ENCODE data around the gene DNAJC17.

The DNAJC17 gene

DNA sequence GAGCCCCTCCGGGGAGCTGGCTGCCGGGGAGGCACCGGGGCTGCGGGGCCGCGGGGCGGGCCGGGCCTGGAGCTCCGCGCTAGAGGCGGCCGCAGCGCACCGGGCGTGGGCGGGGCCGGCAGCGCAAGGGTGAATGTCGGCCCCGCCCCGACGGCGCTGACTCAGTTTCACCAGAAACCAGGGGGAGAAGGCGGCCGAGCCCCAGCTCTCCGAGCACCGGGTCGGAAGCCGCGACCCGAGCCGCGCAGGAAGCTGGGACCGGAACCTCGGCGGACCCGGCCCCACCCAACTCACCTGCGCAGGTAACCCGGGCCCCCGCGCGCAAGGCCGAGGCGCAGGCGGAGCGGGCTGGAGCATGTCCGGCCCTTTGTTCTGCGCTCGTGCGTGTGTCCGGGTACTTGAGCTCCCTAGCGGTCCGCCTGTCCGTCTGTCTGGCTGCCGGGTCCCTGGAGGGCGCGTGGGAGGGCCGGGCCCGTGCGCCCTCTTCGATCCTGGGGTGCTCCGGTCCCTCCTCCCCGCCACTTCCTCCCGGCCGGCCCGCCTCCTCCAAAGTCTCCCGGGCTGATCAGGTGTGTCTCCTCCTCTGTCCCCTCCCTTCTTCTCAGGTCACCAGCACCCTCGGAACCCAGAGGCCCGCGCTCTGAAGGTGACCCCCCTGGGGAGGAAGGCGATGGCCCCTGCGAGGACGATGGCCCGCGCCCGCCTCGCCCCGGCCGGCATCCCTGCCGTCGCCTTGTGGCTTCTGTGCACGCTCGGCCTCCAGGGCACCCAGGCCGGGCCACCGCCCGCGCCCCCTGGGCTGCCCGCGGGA, 36.8 kb upstream of the DNAJC17 start, which contains the start of gene SPINT1:
SPINT1 (plus strand) TSS at position 164 of the 811 bp plus-strand sequence; CDS start at position 671, 507 bp downstream.
- in situ Hi-C loops (cut with MboI; ENCODE audit: low pct_unique_long_range_greater_than_20kb, low sequenced_read_pairs, unreplicated experiment) = no loop called here
- DNase-seq (ENCODE audit: low spot score) = peak; percentile 80
- TF ChIP-seq CTCF (IDR thresholded peaks at IDR 0.05; ENCODE audit: extremely low read depth, insufficient read depth, missing control alignments) = no peak

- no peak for TF ChIP-seq CTCF (IDR thresholded peaks at IDR 0.05; ENCODE audit: extremely low read depth, insufficient read depth, missing control alignments)
- no peak for DNase-seq (ENCODE audit: low spot score)
- in situ Hi-C loops (cut with MboI; ENCODE audit: low pct_unique_long_range_greater_than_20kb, low sequenced_read_pairs, unreplicated experiment) = no loop called here
Measured at GRCh38 chr15:40843261-40843884, 36.1 kb upstream of the DNAJC17 start.

DNA sequence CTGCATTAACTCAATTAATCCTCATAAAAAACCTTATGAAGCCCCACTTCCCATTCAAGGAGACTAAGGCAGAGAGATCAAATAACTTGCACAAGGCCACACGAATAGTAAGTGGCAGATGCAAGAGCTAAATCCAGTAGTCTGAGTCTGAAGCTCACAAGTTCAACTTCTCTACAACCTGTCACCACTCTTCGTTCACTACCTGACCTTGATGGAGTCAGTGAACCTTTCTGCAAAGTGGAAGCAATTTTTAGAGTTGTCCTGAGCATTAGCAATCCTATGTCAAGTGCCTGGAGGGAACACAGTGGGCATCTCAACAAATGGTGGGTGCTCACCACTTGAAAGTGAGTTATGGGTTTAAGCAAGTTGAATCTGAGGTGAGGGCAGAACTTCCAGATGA, 34.5 kb upstream of the DNAJC17 start:
- DNase-seq (ENCODE audit: low spot score) = no peak
- no peak for TF ChIP-seq CTCF (IDR thresholded peaks at IDR 0.05; ENCODE audit: extremely low read depth, insufficient read depth, missing control alignments)
- in situ Hi-C loops (cut with MboI; ENCODE audit: low pct_unique_long_range_greater_than_20kb, low sequenced_read_pairs, unreplicated experiment) = no loop called here

- in situ Hi-C loops (cut with MboI; ENCODE audit: low pct_unique_long_range_greater_than_20kb, low sequenced_read_pairs, unreplicated experiment) = no loop called here
- no peak for DNase-seq (ENCODE audit: low spot score)
- no peak for TF ChIP-seq CTCF (IDR thresholded peaks at IDR 0.05; ENCODE audit: extremely low read depth, insufficient read depth, missing control alignments)
Measured at GRCh38 chr15:40838756-40839155, 31.5 kb upstream of the DNAJC17 start.

DNA sequence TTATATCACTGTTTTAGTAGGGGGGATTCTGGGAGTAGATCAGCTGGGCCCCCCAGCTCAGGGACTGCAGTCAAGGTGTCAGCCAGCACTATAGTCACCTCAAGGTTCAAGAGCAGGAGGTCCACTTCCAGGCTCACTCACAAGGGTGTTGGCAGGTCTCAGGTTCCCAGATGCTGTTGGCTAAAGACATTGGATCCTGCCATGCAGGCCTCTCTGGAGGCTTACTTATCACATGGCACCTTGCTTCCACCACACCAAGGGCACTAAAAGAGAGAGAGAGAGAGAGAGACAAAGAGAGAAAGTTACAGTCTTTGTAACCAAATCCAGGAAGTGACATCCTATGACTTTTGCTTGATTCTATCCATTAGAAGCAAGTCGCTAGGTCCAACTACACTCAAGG, 28.7 kb upstream of the DNAJC17 start:
- no peak for TF ChIP-seq CTCF (IDR thresholded peaks at IDR 0.05; ENCODE audit: extremely low read depth, insufficient read depth, missing control alignments)
- in situ Hi-C loops (cut with MboI; ENCODE audit: low pct_unique_long_range_greater_than_20kb, low sequenced_read_pairs, unreplicated experiment) = no loop called here
- no peak for DNase-seq (ENCODE audit: low spot score)

DNA sequence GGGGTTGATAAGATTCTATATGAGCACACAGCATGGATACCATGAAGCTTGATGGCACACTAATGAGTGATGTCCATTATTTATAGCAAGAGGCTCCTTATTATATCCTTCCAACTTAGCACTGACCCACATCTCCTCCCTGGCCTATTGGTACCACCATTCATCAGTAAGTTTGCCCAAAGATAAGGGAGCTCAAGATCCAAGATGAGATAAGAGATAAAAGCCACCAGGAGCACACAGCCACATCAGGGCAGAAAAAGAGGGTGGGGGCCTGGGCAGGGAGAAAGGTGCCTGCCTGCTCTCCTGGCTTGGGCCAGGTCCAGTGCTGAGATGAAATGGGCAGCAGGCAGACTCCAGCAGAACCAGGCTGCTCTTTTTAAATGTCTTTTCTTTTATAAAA, 25.6 kb upstream of the DNAJC17 start:
- TF ChIP-seq CTCF (IDR thresholded peaks at IDR 0.05; ENCODE audit: extremely low read depth, insufficient read depth, missing control alignments) = no peak
- no peak for DNase-seq (ENCODE audit: low spot score)
- in situ Hi-C loops (cut with MboI; ENCODE audit: low pct_unique_long_range_greater_than_20kb, low sequenced_read_pairs, unreplicated experiment) = no loop called here
